Measurements from ENCODE around the gene PRKCB. TPM values are rescaled to one million over a fixed set of nuclear protein-coding genes. Genes with fewer than 3 reads are reported as not detected.
A peak's percentile ranks its signal among the peaks of the same experiment; 100 is the strongest.
"Not testable (repeated sequence)": the region's sequence is repeated elsewhere in the genome, so short reads cannot be mapped to it uniquely, and the experiment has no call there.

The PRKCB gene
- polyA plus RNA-seq, 5 donors = 45.5 to 65.5 (median 56.3) TPM

DNA sequence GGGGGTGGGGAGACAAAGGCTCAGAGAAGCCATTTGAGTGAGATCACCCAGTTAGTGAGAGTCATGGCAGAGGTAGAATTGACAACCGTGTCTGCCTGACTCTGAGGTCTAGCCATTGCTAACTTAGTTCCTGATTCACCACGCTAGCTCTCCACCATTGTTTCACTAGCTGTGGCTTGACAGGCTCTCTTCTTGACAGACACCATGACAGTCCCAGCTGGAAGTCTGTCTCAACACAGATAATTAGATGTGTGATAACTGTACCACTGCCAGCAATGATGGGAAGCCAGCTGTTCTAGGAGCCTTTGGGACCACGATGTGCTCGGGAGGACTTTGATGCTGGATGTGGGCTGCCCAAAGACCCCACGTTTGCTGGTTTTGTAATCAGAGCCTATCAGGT lies 249.9 kb downstream of the PRKCB start:
- DNase-seq = peak; percentile 64

DNA sequence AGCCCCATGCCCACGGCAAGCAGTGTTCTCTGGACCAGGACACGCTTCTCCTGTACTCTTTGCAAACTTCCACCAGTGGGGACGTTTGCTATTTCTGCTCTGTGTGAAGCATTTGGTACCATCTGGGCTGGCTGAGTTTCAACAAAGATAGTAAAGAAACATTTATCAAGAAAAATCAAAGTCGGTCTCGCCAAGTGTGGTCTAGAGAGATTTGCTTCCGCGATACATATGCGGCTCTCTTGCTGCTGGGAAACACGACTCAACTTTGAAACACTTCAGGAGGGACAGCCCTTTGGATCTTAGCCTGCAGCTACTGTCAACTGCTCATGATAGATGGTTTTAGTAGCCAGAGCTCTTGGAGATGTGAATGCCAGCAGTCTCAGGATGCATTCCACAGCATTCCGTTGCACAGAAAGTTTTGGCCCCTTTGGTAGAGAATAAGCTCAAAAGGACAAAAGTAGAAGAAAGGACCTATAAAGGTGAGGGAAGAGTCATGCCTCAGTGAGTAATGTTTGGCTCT lies 252.2 kb downstream of the PRKCB start:
- DNase-seq = no peak

GRCh38 chr16:24088767-24089166 lies 253.0 kb downstream of the PRKCB start:
- no peak for DNase-seq

DNA sequence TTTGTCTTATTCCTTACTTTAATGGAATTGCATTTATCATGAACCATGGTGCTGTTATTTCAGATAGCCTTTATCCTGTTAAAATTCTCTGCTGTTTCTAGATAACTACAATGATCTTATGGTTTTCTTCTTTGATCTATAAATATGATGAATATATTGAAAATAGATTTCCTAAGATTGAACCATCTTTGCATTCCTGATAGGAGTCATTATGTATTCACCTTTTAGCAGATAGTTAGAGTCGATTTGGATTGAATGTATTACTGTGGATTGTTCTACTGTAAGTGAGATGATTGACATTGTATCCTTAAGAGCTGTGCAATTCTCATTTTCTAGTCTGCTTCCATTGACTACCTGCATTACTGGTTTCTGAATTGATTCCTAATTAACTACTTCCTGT lies 255.3 kb downstream of the PRKCB start:
- DNase-seq = no peak

DNA sequence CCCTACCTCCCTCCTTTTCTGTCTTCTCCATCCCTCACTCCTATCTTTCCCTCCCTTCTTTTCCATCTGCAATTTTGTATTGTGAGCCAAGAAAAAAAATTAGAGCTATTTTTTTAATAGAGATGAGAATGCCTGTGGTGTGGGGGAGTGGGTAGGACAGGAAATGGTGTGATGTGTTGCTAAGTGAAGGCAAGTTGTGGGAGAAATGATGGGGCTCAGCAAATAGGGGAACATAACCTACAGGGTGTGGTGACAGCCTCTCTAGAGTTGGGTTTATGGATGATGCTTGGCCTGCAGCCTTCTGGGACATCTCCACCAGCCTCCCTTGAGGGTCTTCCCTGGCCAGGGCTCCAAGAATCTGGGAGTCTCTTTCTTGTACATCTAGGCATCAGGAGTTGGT lies 257.3 kb downstream of the PRKCB start:
- no peak for DNase-seq

DNA sequence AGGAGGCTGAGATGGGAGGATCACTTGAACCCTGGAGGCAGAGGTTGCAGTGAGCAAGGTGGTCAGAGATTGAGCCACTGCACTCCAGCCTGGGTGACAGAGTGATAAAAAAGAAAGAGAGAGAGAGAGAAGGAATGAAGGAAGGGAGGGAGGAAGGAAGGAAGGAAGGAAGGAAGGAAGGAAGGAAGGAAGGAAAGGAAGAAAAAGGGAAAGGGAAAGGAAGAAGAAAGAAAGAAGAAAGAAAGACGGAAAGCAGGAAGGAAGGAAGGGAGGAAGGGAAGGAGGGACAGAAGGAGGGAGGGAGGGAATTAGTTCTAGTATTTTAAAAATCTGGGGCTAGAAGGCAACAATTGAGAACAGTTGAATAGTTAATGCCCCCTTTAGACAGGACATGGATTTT lies 258.9 kb downstream of the PRKCB start:
- no peak for DNase-seq

- DNase-seq = no peak
Observed at GRCh38 chr16:24098896-24099295, 263.1 kb downstream of the PRKCB start.

GRCh38 chr16:24101431-24101830 lies 265.6 kb downstream of the PRKCB start:
- peak in 1 of 2 donors; percentile 8 for DNase-seq

- peak; percentile 57 to 80 for DNase-seq
Observed at GRCh38 chr16:24102209-24102660, 266.5 kb downstream of the PRKCB start.

DNA sequence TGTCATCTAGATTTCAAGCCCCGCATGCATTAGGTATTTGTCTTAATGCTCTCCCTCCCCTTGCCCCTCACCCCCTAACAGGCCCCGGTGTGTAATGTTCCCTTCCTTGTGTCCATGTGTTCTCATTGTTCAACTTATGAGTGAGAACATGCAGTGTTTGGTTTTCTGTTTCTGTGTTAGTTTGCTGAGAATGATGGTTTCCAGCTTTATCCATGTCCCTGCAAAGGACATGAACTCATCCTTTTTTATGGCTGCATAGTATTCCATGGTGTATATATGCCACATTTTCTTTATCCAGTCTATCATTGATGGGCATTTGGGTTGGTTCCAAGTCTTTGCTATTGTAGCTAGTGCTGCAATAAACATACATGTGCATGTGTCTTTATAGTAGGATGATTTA lies 269.7 kb downstream of the PRKCB start:
- DNase-seq = not testable (repeated sequence)

DNA sequence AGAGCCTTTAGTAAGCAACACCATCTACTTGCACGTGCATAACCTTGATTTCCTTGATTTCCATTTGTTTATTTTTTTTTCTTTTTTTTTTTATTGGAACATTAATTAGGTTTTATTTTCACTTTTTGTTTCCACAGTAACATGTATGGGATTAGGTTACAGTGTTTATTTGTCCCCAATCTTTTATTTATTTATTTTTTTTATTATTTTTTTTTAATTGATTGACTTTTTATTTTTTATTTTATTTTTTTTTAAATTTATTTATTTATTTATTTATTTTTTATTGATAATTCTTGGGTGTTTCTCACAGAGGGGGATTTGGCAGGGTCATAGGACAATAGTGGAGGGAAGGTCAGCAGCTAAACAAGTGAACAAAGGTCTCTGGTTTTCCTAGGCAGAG lies 272.3 kb downstream of the PRKCB start:
- DNase-seq = not testable (repeated sequence)

DNA sequence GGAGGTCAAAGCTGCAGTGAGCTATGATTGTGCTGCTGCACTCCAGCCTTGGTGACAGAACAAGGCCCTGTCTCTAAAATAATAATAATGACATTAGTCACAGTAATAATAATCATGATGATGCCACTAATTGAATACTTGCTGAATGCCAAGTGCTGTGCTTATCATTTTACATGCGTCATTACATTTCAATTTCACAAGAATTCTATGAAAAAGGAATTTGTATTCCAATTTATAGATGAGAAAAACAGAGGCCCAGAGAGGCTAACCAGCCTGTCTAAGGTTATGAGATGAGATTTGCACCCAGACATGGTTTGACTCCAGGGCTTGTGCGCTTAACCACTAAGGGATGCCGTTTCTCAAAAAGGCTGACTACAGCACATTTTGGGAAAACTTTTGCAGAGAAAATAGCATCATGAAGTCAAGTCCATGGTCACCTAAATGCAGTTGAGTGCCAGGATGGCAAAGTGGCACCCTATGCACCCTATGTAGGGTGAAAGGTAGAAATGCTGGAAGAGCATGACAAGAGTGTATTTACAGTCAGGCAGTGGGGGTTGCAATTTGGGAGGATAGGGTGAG lies 276.0 kb downstream of the PRKCB start:
- no peak for DNase-seq

DNA sequence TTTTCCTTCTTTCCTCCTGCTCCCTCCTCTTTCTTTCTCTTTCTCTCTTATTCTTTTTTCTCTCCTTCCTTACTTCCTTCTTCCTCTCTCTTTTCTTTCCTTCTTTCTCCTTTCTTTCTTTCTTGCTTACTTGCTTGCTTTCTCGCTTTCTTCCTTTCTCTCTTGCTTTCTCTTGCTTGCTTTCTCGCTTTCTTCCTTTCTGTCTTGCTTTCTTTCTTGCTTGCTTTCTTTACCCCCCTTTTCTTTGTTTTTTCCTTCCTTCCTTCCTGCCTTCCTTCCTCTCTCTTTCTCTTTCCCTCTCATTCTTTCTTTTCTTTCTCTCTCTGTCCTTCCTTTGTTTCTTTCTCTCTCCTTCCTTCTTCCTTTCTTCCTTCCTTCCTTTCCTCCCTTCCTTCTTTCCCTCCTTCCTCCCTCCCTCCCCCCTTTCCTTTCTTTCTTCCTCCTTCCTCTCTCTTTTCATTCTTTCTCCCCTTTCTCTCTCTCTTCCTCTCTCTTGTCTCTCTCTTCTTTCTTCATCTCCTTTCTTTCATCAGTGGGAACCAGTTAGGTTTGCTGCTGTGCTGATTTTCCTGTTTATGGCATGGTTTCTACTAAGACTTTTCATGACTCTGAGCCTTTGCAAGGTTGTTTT lies 277.4 kb downstream of the PRKCB start:
- no peak for DNase-seq

- DNase-seq = no peak
Observed at GRCh38 chr16:24114876-24115275, 279.1 kb downstream of the PRKCB start.

GRCh38 chr16:24116046-24116776 lies 280.4 kb downstream of the PRKCB start:
- no peak for DNase-seq

DNA sequence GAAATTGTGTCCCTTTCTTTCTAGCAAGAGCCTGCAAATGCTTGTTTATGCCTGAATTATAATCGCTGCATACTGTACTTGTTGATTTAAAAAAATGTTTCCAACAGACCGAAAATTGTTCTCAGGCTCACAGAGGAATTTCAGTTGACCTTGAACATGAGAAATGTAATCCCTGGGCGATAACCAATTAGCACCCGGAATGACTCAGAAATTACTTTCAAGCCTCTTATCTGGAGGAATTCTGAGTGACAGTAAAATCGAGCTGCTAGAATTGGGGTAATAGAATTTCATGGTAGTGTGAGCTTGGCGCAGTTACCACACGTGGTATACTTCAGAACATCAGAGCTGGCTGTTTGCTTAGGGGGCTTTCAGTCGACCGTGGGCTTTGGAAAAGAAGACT lies 281.2 kb downstream of the PRKCB start:
- no peak for DNase-seq

GRCh38 chr16:24117680-24118079 lies 281.9 kb downstream of the PRKCB start:
- no peak for DNase-seq

GRCh38 chr16:24118126-24118821 lies 282.5 kb downstream of the PRKCB start:
- no peak for DNase-seq

DNA sequence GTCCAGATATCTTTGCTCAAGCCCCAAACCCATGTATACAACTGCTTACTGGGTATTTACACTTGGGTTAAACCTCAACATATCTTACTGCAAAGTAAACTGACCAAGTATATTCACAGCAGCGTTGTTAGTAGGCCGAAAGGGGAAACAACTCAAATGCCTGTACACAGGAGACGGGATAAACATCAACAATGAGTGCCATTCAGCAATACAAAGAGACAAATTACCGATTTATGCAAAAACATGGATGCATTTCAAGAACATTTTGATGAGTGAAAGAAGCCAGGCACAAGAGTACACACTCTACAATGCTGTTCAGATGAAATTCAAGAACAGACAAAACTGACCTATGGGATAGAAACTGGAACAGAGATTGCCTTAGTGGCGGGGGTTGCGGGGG lies 284.0 kb downstream of the PRKCB start:
- DNase-seq = no peak

- DNase-seq = no peak
Observed at GRCh38 chr16:24123275-24123674, 287.5 kb downstream of the PRKCB start.

- no peak for DNase-seq
Observed at GRCh38 chr16:24124291-24124690, 288.5 kb downstream of the PRKCB start.

DNA sequence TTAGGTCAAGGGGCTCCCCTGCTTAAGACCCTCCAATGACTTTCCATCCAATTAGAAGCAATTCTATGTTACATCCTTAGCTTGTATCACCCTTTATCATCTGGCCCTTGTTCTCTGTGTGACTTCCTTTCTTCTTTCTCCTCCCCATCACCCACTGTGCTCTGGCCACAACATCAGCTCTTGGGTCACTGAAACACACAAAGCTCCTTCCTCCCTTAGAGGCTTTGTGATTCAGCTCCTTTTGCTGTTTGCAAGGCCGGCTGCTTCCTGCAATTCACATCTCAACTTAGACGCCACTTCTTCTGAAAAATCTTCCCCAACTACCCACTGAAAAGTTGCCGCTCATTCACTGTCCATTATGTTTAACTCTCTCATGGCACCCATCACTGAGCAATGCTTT lies 289.4 kb downstream of the PRKCB start:
- no peak for DNase-seq

All from right lung (tissue), 5 donors.